Mammary epithelial cell (primary cell): ENCODE measurements around the gene CCR8.

ENCODE experiments used
- EZH2 ChIP-seq: IDR thresholded peaks from 2 replicates; pipeline ENCODE4 v1.6.1; 2012; ENCODE audit warnings: low read length, inconsistent platforms, borderline replicate concordance
- TF ChIP-seq, protein P1 (sequence below), 2 donors: IDR thresholded peaks in 1 of 2; conservative IDR thresholded peaks in 1 of 2; 2 replicates each; pipeline ENCODE4 v1.5.1; 2011 to 2012; ENCODE audit warnings: inconsistent platforms in 2 of 2, low read length in 2 of 2, mild to moderate bottlenecking in 2 of 2, control low read depth in 1 of 2, low read depth in 1 of 2; ENCODE audit not compliant: insufficient read depth in 1 of 2; ENCODE audit errors: extremely low read depth in 1 of 2

DNA sequence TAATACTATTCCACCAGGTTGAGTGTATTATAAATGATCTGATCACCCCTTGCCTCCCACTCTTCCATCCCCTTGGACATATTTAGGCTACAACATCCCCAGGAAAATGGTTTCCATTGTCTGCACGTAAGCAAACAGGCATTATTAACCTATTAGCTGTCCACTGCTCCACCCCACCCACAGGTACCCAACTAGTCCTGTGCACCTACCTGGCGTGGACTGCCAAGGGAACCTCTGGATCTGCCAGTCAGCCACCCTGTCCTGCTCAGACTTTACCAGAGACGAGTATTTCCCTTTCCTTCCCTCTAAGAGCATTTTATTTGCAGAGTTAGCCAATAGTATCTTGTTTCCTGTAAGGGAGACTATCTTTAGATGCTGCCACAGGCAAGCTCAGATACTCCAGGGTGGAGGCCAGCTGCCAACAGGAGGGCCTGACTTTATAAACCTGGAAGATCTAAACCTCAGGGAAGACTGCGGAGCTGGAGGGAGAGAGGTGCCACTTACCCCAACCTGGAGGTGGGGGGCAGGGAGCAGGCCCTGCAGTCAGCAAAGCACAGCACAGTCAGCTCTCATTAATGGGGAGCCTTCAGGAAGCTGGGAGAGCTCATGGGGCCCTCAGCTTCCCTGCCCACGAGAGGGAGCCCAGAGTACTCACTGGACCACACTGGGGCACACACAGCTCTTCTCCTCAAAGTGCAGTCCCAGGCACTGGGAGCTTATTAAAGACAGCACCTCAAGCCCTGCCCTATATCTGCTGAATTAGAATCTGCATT, 49.6 kb upstream of the CCR8 start, which contains the start of gene CX3CR1:
- no peak for TF ChIP-seq EZH2
- TF ChIP-seq, protein P1, sequence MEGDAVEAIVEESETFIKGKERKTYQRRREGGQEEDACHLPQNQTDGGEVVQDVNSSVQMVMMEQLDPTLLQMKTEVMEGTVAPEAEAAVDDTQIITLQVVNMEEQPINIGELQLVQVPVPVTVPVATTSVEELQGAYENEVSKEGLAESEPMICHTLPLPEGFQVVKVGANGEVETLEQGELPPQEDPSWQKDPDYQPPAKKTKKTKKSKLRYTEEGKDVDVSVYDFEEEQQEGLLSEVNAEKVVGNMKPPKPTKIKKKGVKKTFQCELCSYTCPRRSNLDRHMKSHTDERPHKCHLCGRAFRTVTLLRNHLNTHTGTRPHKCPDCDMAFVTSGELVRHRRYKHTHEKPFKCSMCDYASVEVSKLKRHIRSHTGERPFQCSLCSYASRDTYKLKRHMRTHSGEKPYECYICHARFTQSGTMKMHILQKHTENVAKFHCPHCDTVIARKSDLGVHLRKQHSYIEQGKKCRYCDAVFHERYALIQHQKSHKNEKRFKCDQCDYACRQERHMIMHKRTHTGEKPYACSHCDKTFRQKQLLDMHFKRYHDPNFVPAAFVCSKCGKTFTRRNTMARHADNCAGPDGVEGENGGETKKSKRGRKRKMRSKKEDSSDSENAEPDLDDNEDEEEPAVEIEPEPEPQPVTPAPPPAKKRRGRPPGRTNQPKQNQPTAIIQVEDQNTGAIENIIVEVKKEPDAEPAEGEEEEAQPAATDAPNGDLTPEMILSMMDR (conservative IDR thresholded peaks at IDR 0.05 in 1 of 2, IDR thresholded peaks at IDR 0.05 in 1 of 2; ENCODE audit: extremely low read depth in 1 of 2, insufficient read depth in 1 of 2, low read depth in 1 of 2, low read length in 2 of 2) = no peak
